ENCODE measurements around the gene STAT6. TPM values are rescaled to one million over a fixed set of nuclear protein-coding genes. Genes with fewer than 3 reads are reported as not detected.

STAT6 gene
- total RNA-seq, result 106 and 115 TPM in 2 replicates

DNA sequence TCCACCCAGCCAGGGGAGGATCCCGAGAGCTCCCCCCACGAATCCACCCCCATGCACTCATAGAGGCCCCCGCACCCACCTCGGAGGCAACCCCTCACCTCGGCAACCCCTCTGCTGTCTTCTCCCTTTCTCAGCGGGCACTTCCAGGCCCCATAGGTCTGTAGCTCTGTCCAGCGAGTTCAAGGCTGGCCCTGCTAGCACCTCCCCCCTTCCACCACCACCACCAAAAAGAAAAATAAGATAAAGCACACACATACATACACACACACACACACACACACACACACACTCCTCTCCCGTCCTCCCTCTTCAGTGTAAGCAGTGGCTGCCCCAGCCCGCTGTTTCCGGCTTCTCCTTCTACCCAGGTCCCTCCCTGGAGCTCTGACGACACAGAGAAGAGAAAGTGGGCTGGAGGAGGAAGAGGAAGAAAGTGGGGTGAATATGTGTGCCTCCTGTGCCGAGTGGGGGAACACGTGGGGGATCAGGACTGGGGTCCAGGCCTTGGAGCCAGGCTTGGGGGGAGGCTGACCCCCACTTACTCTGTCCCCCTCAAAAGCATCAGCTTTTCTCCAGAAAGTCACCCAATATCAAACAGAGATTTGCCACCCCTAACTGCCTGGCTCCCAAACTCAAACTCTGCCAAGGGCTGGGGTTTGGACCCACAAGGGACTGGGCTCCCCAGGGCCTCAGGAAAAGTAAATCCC lies at the start of gene STAT6:
STAT6 (minus strand) TSS at position 332 of the 704 bp plus-strand sequence. CDS start 3,084 bp downstream, outside the sequence.

DNA sequence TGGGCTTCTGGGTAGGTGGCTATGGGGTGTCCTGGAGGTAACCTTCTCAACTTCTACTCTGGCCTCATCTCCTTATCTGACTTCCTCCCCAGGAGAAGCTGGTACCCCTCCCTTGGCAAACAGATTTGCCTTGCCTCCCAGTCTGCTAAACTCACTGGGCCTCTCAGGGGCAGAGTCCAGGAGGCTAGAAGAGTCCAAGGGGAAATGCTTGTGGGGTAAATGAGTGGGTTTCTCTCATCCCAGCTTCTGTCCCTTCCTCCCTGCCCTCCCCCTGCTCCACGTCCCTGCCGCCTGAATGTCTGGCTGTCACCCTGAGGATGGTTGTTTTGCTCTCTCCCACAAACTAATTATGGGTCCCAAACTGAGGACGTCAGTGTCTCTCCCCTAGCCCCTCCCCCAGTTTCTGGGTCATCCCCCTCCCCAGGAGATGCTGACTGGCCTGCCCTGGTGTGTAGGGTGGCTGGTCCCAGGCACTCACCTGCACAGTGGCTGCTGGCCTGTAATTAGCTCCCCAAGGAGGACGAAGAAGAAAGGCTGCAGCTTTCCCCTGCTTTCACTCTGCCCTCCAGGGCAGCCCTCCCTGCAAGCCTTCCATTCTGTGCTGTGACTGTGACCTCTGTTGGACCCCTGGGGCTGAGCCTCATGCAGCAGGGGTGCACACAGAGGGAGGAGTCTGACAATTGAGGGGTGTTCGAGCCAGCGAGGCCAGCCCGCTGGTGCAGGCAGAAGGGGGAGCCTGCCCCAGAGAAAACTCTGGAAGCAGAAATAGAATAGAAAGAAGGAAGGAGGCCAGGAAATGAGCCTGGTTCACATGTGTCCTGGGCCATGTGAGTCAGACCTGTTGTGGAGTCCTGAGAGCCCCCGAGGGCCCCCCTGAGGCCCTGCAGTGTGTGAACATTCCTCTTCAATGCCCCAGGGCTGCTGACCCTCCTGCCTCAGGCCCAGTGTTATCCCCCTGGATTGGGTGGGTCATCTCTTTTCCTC lies 36.1 kb upstream of the STAT6 start, which contains the start of gene LRP1-AS:
LRP1-AS (minus strand) TSS at position 659 of the 984 bp plus-strand sequence.

GRCh38 chr12:57127726-57128518 lies 16.8 kb upstream of the STAT6 start, which contains the start of gene LRP1:
Gene LRP1 (plus strand): TSS chr12:57128483. CDS start chr12:57128965, 482 bp downstream.

DNA sequence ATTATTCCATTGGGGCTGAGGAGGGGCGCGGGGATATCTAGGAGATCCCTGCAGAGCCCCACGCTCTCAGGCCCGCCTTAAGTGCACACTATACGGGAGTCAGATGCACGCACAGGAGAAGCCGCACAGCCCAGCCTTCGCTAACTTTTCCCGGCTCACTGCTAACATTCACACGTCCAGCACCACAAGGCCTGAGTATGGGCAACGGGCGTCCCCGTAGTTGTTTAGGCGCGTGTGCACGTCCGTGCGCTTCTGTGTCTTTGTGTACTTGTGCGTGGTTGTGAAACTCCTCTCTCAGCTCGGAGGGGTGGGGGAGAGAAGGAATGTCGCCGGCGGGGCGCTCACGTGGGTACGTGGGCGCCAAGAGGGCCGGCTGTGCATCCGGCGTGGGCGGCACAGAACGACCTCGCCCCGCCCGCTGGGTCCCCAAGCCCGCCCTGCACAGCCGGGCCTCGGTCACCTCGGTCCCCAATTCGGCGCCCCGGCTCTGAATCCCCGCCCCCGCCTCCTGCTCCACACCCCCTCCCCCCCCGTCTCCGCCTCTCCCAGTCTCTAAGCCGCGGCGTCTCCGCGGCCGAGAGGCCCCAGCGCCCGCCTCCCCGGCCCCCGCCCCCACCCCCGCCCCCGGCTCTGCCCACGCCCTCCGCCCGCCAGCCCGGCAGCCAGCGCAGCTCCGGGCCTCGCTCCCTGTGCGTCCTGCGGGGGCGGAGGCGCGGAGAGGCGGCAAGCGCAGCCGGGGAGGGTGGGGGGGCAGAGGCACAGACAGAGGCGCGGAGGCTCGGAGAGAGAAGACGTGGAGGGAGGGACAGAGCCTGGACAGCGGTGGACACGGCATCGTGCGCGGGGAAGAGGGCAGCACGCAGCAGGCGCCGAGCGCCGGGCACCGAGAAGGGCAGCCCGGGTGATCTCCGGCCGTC lies 22.6 kb downstream of the STAT6 start, which contains the start of gene NAB2:
NAB2 (plus strand) TSS at position 761 of the 917 bp plus-strand sequence. CDS start 158 bp downstream, outside the sequence.

GRCh38 chr12:57078519-57079404 lies 32.4 kb downstream of the STAT6 start, which contains the start of gene NEMP1:
Gene NEMP1 (minus strand): TSS chr12:57078791. CDS start chr12:57078745, 46 bp downstream.

GRCh38 chr12:57049890-57050289 lies 61.3 kb downstream of the STAT6 start, which contains the start of gene MYO1A:
Gene MYO1A (minus strand): TSS chr12:57050129. CDS start chr12:57048323, 1,806 bp downstream.

Other genes with a start within 250 kb of the STAT6 start
- not detected in 2 replicates for gene SDR9C7, start 177.0 kb downstream of the STAT6 start, total RNA-seq
- gene RDH16, start 153.8 kb downstream of the STAT6 start, total RNA-seq, result 0.06 TPM in 1 of 2 replicates, not detected in the other
- 1.9 and 2.0 TPM in 2 replicates for gene ZBTB39, start 104.8 kb downstream of the STAT6 start, total RNA-seq
- gene TAC3, start 94.8 kb downstream of the STAT6 start, total RNA-seq, result not detected in 2 replicates
- gene MYO1A, start 61.2 kb downstream of the STAT6 start, total RNA-seq, result not detected in 2 replicates
- gene NEMP1, start 32.6 kb downstream of the STAT6 start, total RNA-seq, result 2.2 and 3.5 TPM in 2 replicates
- gene NAB2, start 22.2 kb downstream of the STAT6 start, total RNA-seq, result 40.6 and 54.4 TPM in 2 replicates
- gene LRP1, start 17.1 kb upstream of the STAT6 start, total RNA-seq, result 1,119 and 1,224 TPM in 2 replicates
- not detected in 2 replicates for gene LRP1-AS, start 36.3 kb upstream of the STAT6 start, total RNA-seq
- 17.6 and 21.4 TPM in 2 replicates for gene NXPH4, start 105.4 kb upstream of the STAT6 start, total RNA-seq
- 118 and 140 TPM in 2 replicates for gene SHMT2, start 118.3 kb upstream of the STAT6 start, total RNA-seq
- 0.20 and 3.1 TPM in 2 replicates for gene STAC3, start 139.8 kb upstream of the STAT6 start, total RNA-seq

Measured in cardiac ventricle fibroblast (primary cell).